Glutamatergic neuron (in vitro differentiated cells): ENCODE measurements around the gene WDR37. TPM values are rescaled to one million over a fixed set of nuclear protein-coding genes. Genes with fewer than 3 reads are reported as not detected.

Experiments
- DNase-seq: peaks from one replicate; pipeline ENCODE4 v3.0.0; 2022
- H3K27ac Mint-ChIP-seq: one replicate; pipeline ENCODE4 v1.8.0; 2020; ENCODE audit warnings: mild to moderate bottlenecking, mixed read lengths, inconsistent platforms; ENCODE audit not compliant: unreplicated experiment
- H3K27me3 Mint-ChIP-seq: one replicate; pipeline ENCODE4 v1.8.0; 2020; ENCODE audit warnings: mild to moderate bottlenecking, moderate library complexity, mixed read lengths, inconsistent platforms; ENCODE audit not compliant: unreplicated experiment
- H3K36me3 Mint-ChIP-seq: one replicate; pipeline ENCODE4 v1.8.0; 2020; ENCODE audit warnings: mild to moderate bottlenecking, mixed read lengths, inconsistent platforms; ENCODE audit not compliant: unreplicated experiment
- H3K4me1 Mint-ChIP-seq: one replicate; pipeline ENCODE4 v1.8.0; 2020; ENCODE audit warnings: mild to moderate bottlenecking, low read depth, mixed read lengths, inconsistent platforms; ENCODE audit not compliant: unreplicated experiment
- H3K4me3 Mint-ChIP-seq: one replicate; pipeline ENCODE4 v1.8.0; 2020; ENCODE audit warnings: mild to moderate bottlenecking, mixed read lengths, inconsistent platforms; ENCODE audit not compliant: unreplicated experiment
- H3K9me3 Mint-ChIP-seq: one replicate; pipeline ENCODE4 v1.8.0; 2020; ENCODE audit warnings: mild to moderate bottlenecking, moderate library complexity, mixed read lengths, inconsistent platforms; ENCODE audit not compliant: unreplicated experiment
- CTCF ChIP-seq: fragments of 200-600 bp; sonication (generic); IDR thresholded peaks from one replicate; pipeline ENCODE4 v1.5.0; 2021; ENCODE audit not compliant: partially characterized antibody, unreplicated experiment
- total RNA-seq: library from RNA; stranded (reverse); fragmentation: NEBNext Ultra II Directional; extraction: Animal tissue kit (Norgen Biotek cat#: 25700); gene quantifications from one replicate; pipeline ENCODE4 v1.2.1, GENCODE V29; 2021; ENCODE audit not compliant: unreplicated experiment

WDR37 gene
- total RNA-seq, 1 donor from 2014 or later = 27.8 TPM

GRCh38 chr10:1141701-1142100 lies 85.5 kb downstream of the WDR37 start:
- no peak for TF ChIP-seq CTCF
- H3K4me3 Mint-ChIP-seq = no peak overlapping the region
- H3K27ac Mint-ChIP-seq = no peak overlapping the region

GRCh38 chr10:1142596-1142995 lies 86.4 kb downstream of the WDR37 start:
- Mint-ChIP-seq H3K27me3 (peaks cover 4% of the 10 kb centered on the region), H3K4me1 (no peaks in the 10 kb centered on the region), H3K9me3 (peaks cover 4% of the 10 kb centered on the region), H3K27ac (no peak overlapping the region), H3K36me3 (peaks cover 37% of the 10 kb centered on the region), H3K4me3 (no peak overlapping the region)
- no peak for TF ChIP-seq CTCF
- DNase-seq = no peak

More at GRCh38 chr10:1141701-1142100, 85.5 kb downstream of the WDR37 start:
- peaks cover 4% of the 10 kb centered on the region for H3K27me3 Mint-ChIP-seq
- no peak for DNase-seq
- H3K36me3 Mint-ChIP-seq = peaks cover 36% of the 10 kb centered on the region
- peaks cover 2% of the 10 kb centered on the region for H3K9me3 Mint-ChIP-seq
- H3K4me1 Mint-ChIP-seq = no peaks in the 10 kb centered on the region

- no peak for DNase-seq
- Mint-ChIP-seq H3K4me1 (no peaks in the 10 kb centered on the region), H3K36me3 (peaks cover 35% of the 10 kb centered on the region), H3K4me3 (no peak overlapping the region), H3K27me3 (peaks cover 4% of the 10 kb centered on the region), H3K27ac (no peak overlapping the region), H3K9me3 (peaks cover 4% of the 10 kb centered on the region)
- no peak for TF ChIP-seq CTCF
Measured at GRCh38 chr10:1147810-1148209, 91.6 kb downstream of the WDR37 start.

GRCh38 chr10:1148855-1149605 lies 92.8 kb downstream of the WDR37 start:
- Mint-ChIP-seq H3K9me3 (peaks cover 4% of the 10 kb centered on the region), H3K4me3 (no peak overlapping the region), H3K27me3 (no peaks in the 10 kb centered on the region), H3K27ac (no peak overlapping the region), H3K36me3 (peaks cover 28% of the 10 kb centered on the region), H3K4me1 (peaks cover 1% of the 10 kb centered on the region)
- TF ChIP-seq CTCF = no peak
- no peak for DNase-seq
